Right hindlimb (tissue), 1 donor: Measurements from ENCODE around the gene MBD4.
"Not testable (repeated sequence)": the region's sequence is repeated elsewhere in the genome, so short reads cannot be mapped to it uniquely, and the experiment has no call there.

Experiments used
- DNase-seq: peaks from one replicate; pipeline ENCODE4 v3.0.0-alpha.2; 2018

The MBD4 gene

GRCh38 chr3:129439817-129440617 lies at the start of gene MBD4, which contains the start of gene IFT122:
Gene MBD4 (minus strand): TSS chr3:129439948. CDS start chr3:129439833, 115 bp downstream.
Gene IFT122 (plus strand): TSS chr3:129440224. CDS start chr3:129440331, 107 bp downstream.
- DNase-seq, result peak; percentile 99

- DNase-seq, result not testable (repeated sequence)
Measured at GRCh38 chr3:129489258-129489657, 49.5 kb upstream of the MBD4 start.

GRCh38 chr3:129487868-129488335 lies 48.2 kb upstream of the MBD4 start:
- DNase-seq, result not testable (repeated sequence)

- no peak for DNase-seq
Measured at GRCh38 chr3:129487183-129487867, 47.6 kb upstream of the MBD4 start.

- no peak for DNase-seq
Measured at GRCh38 chr3:129486664-129487035, 46.9 kb upstream of the MBD4 start.

- DNase-seq, result peak; percentile 64
Measured at GRCh38 chr3:129485721-129486663, 46.2 kb upstream of the MBD4 start.

- not testable (repeated sequence) for DNase-seq
Measured at GRCh38 chr3:129485146-129485545, 45.4 kb upstream of the MBD4 start.

GRCh38 chr3:129483870-129484269 lies 44.1 kb upstream of the MBD4 start:
- DNase-seq, result no peak

GRCh38 chr3:129482721-129483120 lies 43.0 kb upstream of the MBD4 start:
- DNase-seq, result no peak

- DNase-seq, result peak; percentile 56
Measured at GRCh38 chr3:129481766-129482332, 42.1 kb upstream of the MBD4 start.

- DNase-seq, result peak; percentile 55
Measured at GRCh38 chr3:129481225-129481765, 41.5 kb upstream of the MBD4 start.

GRCh38 chr3:129476586-129476985 lies 36.8 kb upstream of the MBD4 start:
- no peak for DNase-seq

- no peak for DNase-seq
Measured at GRCh38 chr3:129475863-129476262, 36.1 kb upstream of the MBD4 start.

GRCh38 chr3:129474984-129475804 lies 35.4 kb upstream of the MBD4 start:
- DNase-seq, result no peak

- DNase-seq, result no peak
Measured at GRCh38 chr3:129473769-129474152, 34.0 kb upstream of the MBD4 start.

GRCh38 chr3:129473067-129473768 lies 33.5 kb upstream of the MBD4 start:
- DNase-seq, result no peak

GRCh38 chr3:129470861-129471260 lies 31.1 kb upstream of the MBD4 start:
- DNase-seq, result no peak

GRCh38 chr3:129469026-129469425 lies 29.3 kb upstream of the MBD4 start:
- DNase-seq, result no peak

GRCh38 chr3:129467932-129468331 lies 28.2 kb upstream of the MBD4 start:
- no peak for DNase-seq

- DNase-seq, result no peak
Measured at GRCh38 chr3:129463716-129464115, 24.0 kb upstream of the MBD4 start.

- DNase-seq, result no peak
Measured at GRCh38 chr3:129463094-129463493, 23.3 kb upstream of the MBD4 start.
